22Rv1 (cell line): ENCODE measurements around the gene COL27A1.

ENCODE experiments used
- CTCF ChIP-seq: fragments of 450-650 bp; IDR thresholded peaks from 2 replicates; pipeline ENCODE4 v1.5.1; 2017; ENCODE audit warnings: mild to moderate bottlenecking
- ZFX ChIP-seq: fragments of 450-650 bp; IDR thresholded peaks from 2 replicates; pipeline ENCODE4 v1.6.1; 2017; ENCODE audit warnings: antibody characterized with exemption, borderline replicate concordance

- TF ChIP-seq CTCF, result no peak
- no peak for TF ChIP-seq ZFX
These were observed 35.2 kb downstream of the COL27A1 start for GRCh38 chr9:114190563-114190905.
